NCI-H2227 treated with DMSO at 0.1 percent for 48 hours (cell line): ENCODE measurements around the gene TPO.

Experiments
- DNase-seq: peaks from one replicate; lab custom pipeline; 2025; lab: John Stamatoyannopoulos, UW

Gene TPO

GRCh38 chr2:1584051-1584531 is 170.8 kb downstream of the TPO start:
- DNase-seq, result no peak

GRCh38 chr2:1584691-1585485 is 171.6 kb downstream of the TPO start:
- no peak for DNase-seq

- DNase-seq, result no peak
Observed at GRCh38 chr2:1585635-1586034, 172.4 kb downstream of the TPO start.

- no peak for DNase-seq
Observed at GRCh38 chr2:1586251-1586922, 173.1 kb downstream of the TPO start.

GRCh38 chr2:1586923-1587840 is 173.9 kb downstream of the TPO start:
- DNase-seq, result no peak

GRCh38 chr2:1588051-1588977 is 175.1 kb downstream of the TPO start:
- DNase-seq, result no peak

GRCh38 chr2:1588978-1589621 is 175.8 kb downstream of the TPO start:
- no peak for DNase-seq

- no peak for DNase-seq
Observed at GRCh38 chr2:1590596-1591460, 177.6 kb downstream of the TPO start.

GRCh38 chr2:1591461-1591770 is 178.2 kb downstream of the TPO start:
- DNase-seq, result no peak
